NCI-H2029 treated with DMSO at 0.1 percent for 48 hours (cell line): ENCODE measurements around the gene GPR55.

Source experiments
- DNase-seq: peaks from one replicate; lab custom pipeline; 2025; lab: John Stamatoyannopoulos, UW

GPR55 gene

DNA sequence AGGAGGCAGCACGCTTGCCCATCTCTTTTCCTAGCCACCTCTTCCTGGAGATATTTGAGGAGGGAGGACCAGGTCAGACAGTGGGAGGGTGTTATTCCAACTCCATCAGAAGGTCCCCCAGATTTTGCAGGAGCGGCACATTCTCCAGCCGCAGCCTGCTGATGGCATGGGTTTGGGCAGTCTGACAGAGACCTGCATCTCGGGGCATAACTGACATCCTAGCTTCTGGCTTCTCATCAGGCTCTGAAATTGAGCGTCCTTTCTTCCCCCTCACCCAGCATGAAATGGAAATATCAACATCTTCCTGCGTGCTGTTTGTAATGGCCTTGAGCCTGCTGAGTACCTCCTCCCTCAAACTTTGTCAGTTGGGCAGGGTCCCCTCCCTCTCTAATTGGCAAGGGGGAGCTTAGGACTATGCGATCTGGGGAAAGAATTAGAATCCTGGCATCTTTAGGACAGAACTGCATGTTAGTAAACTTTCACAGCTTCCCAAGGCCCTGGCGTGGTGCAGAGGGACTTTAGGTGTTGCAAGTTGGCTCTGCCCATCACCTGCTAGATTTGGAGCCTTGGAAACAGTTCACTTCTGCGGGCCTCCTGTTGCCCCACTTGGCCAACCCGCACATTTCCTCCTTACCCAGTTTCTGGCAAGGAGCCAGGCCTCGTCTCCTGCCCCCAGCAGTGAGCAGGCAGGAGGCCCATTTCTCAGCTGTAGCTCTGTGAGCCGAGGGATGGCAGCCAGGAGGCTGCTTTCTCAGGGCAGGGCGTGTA is 58.1 kb downstream of the GPR55 start:
- peak; percentile 24 for DNase-seq

DNA sequence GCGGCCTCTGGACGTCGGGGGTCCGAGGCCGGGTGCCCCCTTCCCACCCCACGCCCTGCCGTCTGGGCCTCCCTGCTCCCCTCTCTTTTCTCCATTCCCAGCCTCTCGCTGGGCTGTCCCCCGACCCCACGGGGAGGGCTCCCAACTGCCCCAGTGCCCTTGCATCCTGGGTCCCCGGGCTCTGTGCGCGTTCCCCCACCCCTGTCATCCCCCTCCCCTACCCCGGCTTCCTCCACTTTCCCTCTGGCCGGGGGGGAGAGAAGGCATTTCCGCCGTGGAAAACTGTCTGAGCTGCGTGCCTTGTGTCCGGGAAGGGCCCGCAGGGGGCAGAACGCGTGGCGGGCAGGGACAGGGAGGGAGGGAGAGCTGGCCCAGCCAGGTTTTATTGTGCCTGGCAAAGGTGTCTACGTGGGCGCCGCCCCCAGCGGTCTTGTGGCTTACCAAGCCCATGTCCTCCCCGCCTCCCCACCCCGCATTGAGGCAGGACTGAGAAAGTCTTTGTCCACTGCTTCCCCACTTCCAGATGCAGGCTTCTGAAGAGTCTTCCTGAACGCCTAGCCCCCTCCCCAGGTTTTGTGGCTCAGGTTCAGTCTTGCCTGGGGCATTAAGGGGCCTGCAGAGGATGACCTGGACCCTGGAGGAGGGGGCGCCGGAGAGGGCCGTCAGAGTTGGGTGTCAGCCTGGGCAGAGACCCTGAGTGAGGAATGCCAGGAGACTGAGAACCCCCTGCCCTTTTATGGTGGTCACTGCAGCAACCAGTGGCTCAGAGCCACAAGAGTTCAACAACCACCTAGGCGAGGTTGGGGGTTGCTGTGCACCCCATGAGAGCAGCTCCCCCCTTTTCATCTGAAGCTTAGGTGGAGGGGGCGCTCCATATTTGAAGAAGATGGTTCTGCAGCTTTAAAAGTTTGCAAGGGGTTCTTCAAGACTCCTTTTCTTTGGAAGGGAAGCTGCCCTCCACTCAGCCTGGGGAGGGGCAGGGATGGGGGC is 59.0 kb downstream of the GPR55 start:
- DNase-seq = no peak

DNA sequence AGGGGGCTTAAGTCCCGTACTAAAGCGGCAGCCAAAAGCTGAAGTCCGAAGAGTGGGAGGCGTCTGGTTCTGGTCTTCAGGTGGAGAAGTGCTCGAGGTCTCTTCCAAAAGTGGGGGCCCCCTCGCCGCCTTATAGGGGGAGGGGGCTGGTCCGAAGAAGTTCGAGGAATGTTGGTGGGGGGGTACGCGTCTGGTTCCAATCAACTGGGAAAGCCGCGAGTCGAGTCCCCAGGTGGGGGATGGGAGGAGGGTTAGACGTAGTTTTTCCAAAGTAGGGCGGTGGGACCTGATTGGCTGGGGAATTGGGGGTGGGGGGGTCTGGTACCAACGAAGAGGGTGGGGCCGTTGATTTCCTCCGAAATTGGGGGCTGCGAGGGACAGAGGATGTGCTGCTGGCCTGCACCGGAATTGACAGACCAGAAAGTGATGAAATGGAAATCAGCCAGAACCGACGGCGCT is 59.7 kb downstream of the GPR55 start:
- DNase-seq = no peak

DNA sequence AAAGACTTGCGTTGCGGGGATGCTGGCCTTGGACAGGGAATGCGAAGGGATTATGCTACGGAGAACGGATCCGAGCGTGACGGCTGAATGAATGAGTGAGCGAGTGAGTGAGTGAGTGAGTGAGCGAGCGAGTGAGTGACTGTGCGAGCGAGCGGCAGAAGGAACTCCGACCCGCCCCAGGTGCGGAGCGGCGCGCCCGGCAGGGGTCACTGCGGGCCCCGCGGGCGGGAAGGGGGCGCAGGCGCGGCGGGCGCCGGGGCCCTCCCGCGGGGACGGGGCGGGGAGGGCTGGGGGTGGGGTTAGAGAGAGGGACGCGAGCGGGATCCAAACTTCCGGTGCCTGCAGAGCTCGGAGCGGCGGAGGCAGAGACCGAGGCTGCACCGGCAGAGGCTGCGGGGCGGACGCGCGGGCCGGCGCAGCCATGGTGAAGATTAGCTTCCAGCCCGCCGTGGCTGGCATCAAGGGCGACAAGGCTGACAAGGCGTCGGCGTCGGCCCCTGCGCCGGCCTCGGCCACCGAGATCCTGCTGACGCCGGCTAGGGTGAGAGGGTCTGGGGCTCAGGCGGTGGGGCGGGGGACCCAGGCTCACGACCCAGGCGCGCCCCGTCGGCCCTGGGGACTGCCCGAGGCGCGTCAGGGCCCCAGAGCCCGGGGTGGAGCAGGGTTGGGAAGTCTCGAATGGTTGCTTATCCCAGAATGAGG is 60.3 kb downstream of the GPR55 start, which contains the start of gene ITM2C:
Gene ITM2C, plus strand, starts transcription at position 338 of the 702 bp plus-strand sequence. Its CDS starts 84 bp downstream, at position 422.
- no peak for DNase-seq

DNA sequence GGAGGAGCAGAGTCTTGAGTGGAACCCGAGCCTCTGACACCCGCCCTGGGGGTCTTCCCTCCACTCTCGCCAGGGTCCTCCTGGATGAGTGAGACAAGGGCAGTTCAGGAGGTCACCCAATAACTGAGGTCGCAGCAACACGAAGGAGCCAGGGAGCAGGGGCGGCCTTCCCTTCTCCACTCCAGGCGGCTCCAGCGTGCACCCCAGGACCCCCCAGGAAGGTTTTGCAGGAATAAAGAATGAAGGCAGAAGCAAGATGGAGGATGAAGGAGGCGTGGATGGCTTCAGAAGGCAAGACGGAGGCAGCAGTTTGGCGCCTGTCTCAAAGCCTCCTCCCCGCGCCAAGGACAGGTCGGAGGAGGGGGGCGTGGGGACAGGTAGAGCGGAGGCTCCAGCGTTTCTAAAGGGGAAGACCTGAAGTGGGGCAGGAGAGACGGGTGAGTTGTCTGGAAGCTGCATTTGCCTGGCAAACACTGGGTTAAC is 60.9 kb downstream of the GPR55 start:
- DNase-seq = no peak

DNA sequence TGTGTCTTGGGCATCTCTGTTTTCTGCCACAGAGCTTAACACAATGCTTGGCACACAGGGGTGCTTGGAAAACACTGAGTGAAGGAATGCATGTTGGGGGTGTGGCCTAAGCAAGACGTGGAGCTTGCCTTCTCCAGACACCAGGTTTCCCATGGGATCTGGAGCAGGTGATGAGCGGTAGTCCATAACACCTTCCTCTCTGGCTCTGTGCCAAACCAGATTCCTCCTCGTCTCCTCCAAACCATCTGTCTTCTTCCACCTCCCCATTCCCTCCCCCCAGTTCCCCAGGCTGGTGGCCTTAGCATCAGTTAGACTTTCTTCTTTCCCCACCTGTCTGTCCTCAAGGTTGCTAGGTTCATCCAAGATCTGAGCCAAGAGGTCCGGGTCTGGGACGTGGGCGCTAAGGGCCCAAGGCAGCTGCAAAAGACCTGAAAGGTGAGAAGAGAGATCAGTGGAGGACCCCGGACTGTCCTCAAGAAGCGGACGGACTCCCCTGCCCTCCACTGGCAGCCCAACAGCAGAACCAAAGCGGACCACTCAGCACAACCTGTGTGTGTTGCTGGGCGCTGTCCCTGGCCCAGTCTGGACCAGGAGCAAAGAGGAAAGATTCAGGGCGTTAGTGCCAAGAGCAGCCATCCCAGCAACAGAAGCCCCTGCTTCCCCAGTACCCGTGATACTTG is 61.5 kb downstream of the GPR55 start:
- peak; percentile 31 for DNase-seq

DNA sequence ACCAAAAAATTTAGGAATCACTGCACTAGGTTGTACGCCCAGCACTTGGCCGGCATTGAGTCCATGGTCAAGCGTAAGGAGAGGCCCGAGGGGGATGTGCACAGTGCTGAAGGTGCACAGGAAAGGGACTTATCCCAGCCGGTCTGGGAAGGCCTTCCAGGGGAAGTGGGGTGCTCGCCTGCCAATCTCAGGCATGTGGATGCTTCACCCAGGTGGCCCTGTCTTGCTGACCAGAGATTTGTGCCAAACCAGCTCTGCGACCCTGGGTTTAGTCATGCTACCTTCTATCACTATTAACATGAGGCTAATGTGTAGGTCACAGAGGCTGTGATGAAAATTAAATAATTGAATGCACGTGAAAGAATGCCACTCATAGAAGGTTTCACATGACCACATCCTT is 62.0 kb downstream of the GPR55 start:
- no peak for DNase-seq

DNA sequence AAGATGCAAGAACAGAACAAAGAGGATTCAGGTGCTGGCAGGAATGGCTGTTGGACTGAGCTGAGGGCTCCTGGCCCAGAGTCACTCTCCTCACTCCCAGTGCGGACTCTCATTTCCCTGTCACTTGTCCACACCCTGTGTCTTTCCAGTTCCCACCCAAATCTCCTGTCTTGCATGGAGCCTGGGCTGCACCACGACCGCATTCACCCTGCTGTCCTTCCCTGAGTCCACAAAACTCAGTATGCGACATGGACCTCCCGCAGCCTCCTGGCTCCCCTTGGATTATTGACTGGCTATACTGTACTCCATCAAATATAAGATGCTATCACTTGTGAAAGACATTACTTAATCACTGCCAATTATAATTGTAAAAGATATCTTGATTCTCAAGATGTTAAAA is 62.8 kb downstream of the GPR55 start:
- no peak for DNase-seq

DNA sequence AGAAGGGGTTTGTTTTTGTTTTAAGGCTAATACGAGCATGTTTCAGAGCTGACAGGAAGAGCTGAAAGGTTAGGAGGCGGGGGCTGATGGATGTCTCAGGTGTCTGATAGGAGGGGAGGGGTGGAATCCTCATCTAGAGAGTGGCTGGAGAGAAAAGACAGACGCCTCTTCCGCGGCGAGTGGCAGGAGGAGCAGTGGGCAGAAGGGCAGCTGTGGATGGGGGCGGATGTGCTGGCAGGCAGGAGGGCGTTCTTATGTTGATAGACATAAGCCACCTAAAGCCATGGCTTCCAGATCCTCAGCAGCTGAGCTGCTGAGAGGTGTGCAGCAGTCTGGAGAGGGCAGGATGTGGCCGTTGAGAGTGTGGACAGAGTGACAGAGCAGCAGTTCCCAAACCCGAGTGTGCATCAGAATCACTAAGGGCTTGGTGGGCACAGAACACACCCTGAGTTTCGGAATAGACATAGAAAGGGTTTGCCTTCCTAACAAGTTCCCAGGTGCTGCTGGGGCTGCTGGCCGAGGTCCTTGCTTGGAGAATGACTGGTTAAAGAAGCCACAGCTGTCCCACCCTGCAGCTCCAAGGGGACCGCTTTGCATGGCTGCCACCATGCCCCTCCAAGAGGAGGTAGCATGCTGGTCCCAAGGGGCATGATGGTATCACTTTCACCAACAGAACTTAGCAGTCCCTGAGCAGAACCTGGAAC is 63.3 kb downstream of the GPR55 start:
- peak; percentile 55 for DNase-seq
